Measurements from ENCODE around the gene PRKCZ. TPM values are rescaled to one million over a fixed set of nuclear protein-coding genes. Genes with fewer than 3 reads are reported as not detected.
A peak's percentile ranks its signal among the peaks of the same experiment; 100 is the strongest.

PRKCZ gene
- total and polyA plus RNA-seq, 9 of the 15 experiments (the other 6 are each of a cell fraction or from before 2014, with no cell fraction given): 0.07 to 3.1 (median 1.3) TPM

- peak in 1 of 2 experiments; percentile 39; a peak in 1 of 4 replicates for TF ChIP-seq NONO (IDR thresholded peaks at IDR 0.05; ENCODE audit: low read depth in 2 of 2, low read length in 1 of 2)
- TF ChIP-seq MLX (CRISPR knock-in tag; conservative IDR thresholded peaks at IDR 0.05): no peak
- TF ChIP-seq ZBTB1 (CRISPR knock-in tag; IDR thresholded peaks at IDR 0.05; ENCODE audit: borderline replicate concordance, low read depth): no peak
- no peak for TF ChIP-seq UBTF (IDR thresholded peaks at IDR 0.05; ENCODE audit: borderline replicate concordance in 1 of 2, low read depth in 2 of 2, low read length in 2 of 2)
- TF ChIP-seq CBFA2T2 (conservative IDR thresholded peaks at IDR 0.05): peak; percentile 16; the same call in 1 of the 2 replicates
- no peak for TF ChIP-seq ZBTB26 (CRISPR knock-in tag; IDR thresholded peaks at IDR 0.05)
- TF ChIP-seq MAX (CRISPR knock-in tag; IDR thresholded peaks at IDR 0.05): peak; percentile 55
- no peak for TF ChIP-seq PHTF2 (CRISPR knock-in tag; IDR thresholded peaks at IDR 0.05)
- TF ChIP-seq HDAC2 (IDR thresholded peaks at IDR 0.05): no peak
- TF ChIP-seq SNAPC5 (CRISPR knock-in tag; IDR thresholded peaks at IDR 0.05): no peak
- no peak for TF ChIP-seq TAL1 (IDR thresholded peaks at IDR 0.05)
- no peak for TF ChIP-seq ZNF395 (CRISPR knock-in tag; IDR thresholded peaks at IDR 0.05)
- TF ChIP-seq MAZ (CRISPR knock-in tag; conservative IDR thresholded peaks at IDR 0.05 in 1 of 2, IDR thresholded peaks at IDR 0.05 in 1 of 2): no peak
- no peak for TF ChIP-seq ZNF354B (CRISPR knock-in tag; IDR thresholded peaks at IDR 0.05)
- peak in 1 of 3 experiments; percentile 17 for TF ChIP-seq YY1 (IDR thresholded peaks at IDR 0.05; ENCODE audit: borderline replicate concordance in 1 of 3, control insufficient read depth in 1 of 3, extremely low read depth in 1 of 3, insufficient read depth in 3 of 3, insufficient read length in 1 of 3, insufficient replicate concordance in 2 of 3, low read depth in 1 of 3, low read length in 2 of 3)
- no peak for TF ChIP-seq HDAC8 (tag; IDR thresholded peaks at IDR 0.05)
- TF ChIP-seq MAFK (IDR thresholded peaks at IDR 0.05; ENCODE audit: low read length): 0 out of 2 replicates have a peak, but pooled peaks have one; percentile 23
- no peak for TF ChIP-seq ZBTB5 (IDR thresholded peaks at IDR 0.05)
- TF ChIP-seq DPF2 (IDR thresholded peaks at IDR 0.05): peak; percentile 45; the same call in 1 of the 2 replicates
- no peak for TF ChIP-seq NFATC3 (IDR thresholded peaks at IDR 0.05)
Observed at GRCh38 chr1:2197707-2198165, 147.5 kb downstream of the PRKCZ start (continued).
